ENCODE results near the gene TRIM71. TPM values are rescaled to one million over a fixed set of nuclear protein-coding genes. Genes with fewer than 3 reads are reported as not detected.

TRIM71 gene
- total and polyA plus RNA-seq, 7 experiments from 2014 or later: 0.20 TPM; not detected in 6

DNA sequence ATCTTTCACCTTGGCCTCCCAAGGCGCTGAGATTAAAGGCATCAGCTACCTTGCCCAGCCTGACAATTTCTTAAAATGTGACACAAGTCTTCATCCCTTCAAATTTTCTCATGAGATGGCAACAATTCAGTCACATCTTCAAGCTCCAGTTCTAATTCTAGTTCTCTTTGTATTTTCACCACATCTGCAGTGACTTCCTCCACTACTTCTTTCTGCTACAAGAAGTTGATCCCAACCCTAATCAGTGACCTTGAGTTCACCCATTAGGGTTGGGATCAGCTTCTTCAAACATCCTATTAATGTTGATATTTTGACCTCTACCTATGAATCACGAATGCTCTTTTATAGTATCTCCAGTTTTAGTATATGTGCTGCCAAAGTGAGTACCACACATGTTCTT lies 59.8 kb downstream of the TRIM71 start:
- ATAC-seq: no peak
- Histone ChIP-seq H3K27me3 (ENCODE audit: control insufficient read depth in 2 of 2, insufficient read depth in 2 of 2, low read length in 2 of 2) (no peaks in the 10 kb centered on the region), H3K4me1 (ENCODE audit: control insufficient read depth in 2 of 2, insufficient read depth in 2 of 2, low read length in 2 of 2) (no peaks in the 10 kb centered on the region), H3K9me3 (ENCODE audit: control insufficient read depth in 2 of 3, low read length in 3 of 3) (no peaks in the 10 kb centered on the region), H3K27ac (ENCODE audit: low read depth, low read length) (no peak overlapping the region), H3K36me3 (ENCODE audit: control insufficient read depth in 2 of 3, insufficient read depth in 3 of 3, low read length in 3 of 3) (no peaks in the 10 kb centered on the region), H3K4me3 (ENCODE audit: low read length) (no peak overlapping the region)
- no peak for DNase-seq
- H3K36me3 Mint-ChIP-seq: no peaks in the 10 kb centered on the region
- H3K27me3 Mint-ChIP-seq: peaks cover 0 to 49% (median 4%) of the 10 kb centered on the region in 5 donors
- intact Hi-C loops (cut with micrococcal nuclease): no loop called here
- peaks cover 0 to 6% (median 2%) of the 10 kb centered on the region in 7 donors for H3K4me1 Mint-ChIP-seq
- H3K27ac Mint-ChIP-seq: no peak overlapping the region
- POLR2A ChIA-PET: no interaction called here
- CTCF ChIA-PET: no interaction called here
- no peaks in the 10 kb centered on the region for H3K9me3 Mint-ChIP-seq
- H3K4me3 Mint-ChIP-seq: no peak overlapping the region

GRCh38 chr3:32880225-32880624 lies 62.4 kb downstream of the TRIM71 start:
- Mint-ChIP-seq H3K4me1 (peaks cover 0 to 21% (median 11%) of the 10 kb centered on the region in 7 donors), H3K27me3 (peaks cover 0 to 54% (median 4%) of the 10 kb centered on the region in 5 donors), H3K27ac (no peak overlapping the region), H3K9me3 (no peaks in the 10 kb centered on the region), H3K4me3 (no peak overlapping the region), H3K36me3 (no peaks in the 10 kb centered on the region)
- CTCF ChIA-PET: no interaction called here
- Histone ChIP-seq H3K36me3 (ENCODE audit: control insufficient read depth in 2 of 3, insufficient read depth in 3 of 3, low read length in 3 of 3) (no peaks in the 10 kb centered on the region), H3K4me3 (ENCODE audit: low read length) (no peak overlapping the region), H3K27me3 (ENCODE audit: control insufficient read depth in 2 of 2, insufficient read depth in 2 of 2, low read length in 2 of 2) (no peaks in the 10 kb centered on the region), H3K4me1 (ENCODE audit: control insufficient read depth in 2 of 2, insufficient read depth in 2 of 2, low read length in 2 of 2) (peaks cover 0 to 6% of the 10 kb centered on the region in 2 donors), H3K27ac (ENCODE audit: low read depth, low read length) (no peak overlapping the region), H3K9me3 (ENCODE audit: control insufficient read depth in 2 of 3, low read length in 3 of 3) (no peaks in the 10 kb centered on the region)
- POLR2A ChIA-PET: no interaction called here
- DNase-seq (no peak), ATAC-seq (no peak)
- intact Hi-C loops (cut with micrococcal nuclease): no loop called here

- ATAC-seq (no peak), DNase-seq (no peak)
- POLR2A ChIA-PET: no interaction called here
- no peaks in the 10 kb centered on the region for H3K9me3 Mint-ChIP-seq
- Histone ChIP-seq H3K36me3 (ENCODE audit: control insufficient read depth in 2 of 3, insufficient read depth in 3 of 3, low read length in 3 of 3) (no peaks in the 10 kb centered on the region), H3K27me3 (ENCODE audit: control insufficient read depth in 2 of 2, insufficient read depth in 2 of 2, low read length in 2 of 2) (no peaks in the 10 kb centered on the region), H3K4me3 (ENCODE audit: low read length) (no peak overlapping the region), H3K27ac (ENCODE audit: low read depth, low read length) (no peak overlapping the region), H3K9me3 (ENCODE audit: control insufficient read depth in 2 of 3, low read length in 3 of 3) (no peaks in the 10 kb centered on the region), H3K4me1 (ENCODE audit: control insufficient read depth in 2 of 2, insufficient read depth in 2 of 2, low read length in 2 of 2) (peaks cover 0 to 6% of the 10 kb centered on the region in 2 donors)
- peaks cover 0 to 21% (median 11%) of the 10 kb centered on the region in 7 donors for H3K4me1 Mint-ChIP-seq
- intact Hi-C loops (cut with micrococcal nuclease): no loop called here
- CTCF ChIA-PET: interaction anchor here (1.7 kb wide), 1 partner anchor 491 kb away, joined by 4 read pairs; no protein-coding TSS in a partner anchor
- H3K36me3 Mint-ChIP-seq: no peaks in the 10 kb centered on the region
- peaks cover 0 to 56% (median 4%) of the 10 kb centered on the region in 5 donors for H3K27me3 Mint-ChIP-seq
- no peak overlapping the region for H3K27ac Mint-ChIP-seq
- peak overlapping the region in 1 of 10 donors; percentile 29 for H3K4me3 Mint-ChIP-seq
These were observed 63.8 kb downstream of the TRIM71 start for GRCh38 chr3:32881624-32882023.

GRCh38 chr3:32882189-32882588 lies 64.4 kb downstream of the TRIM71 start:
- ChIA-PET CTCF (interaction anchor here (1.7 kb wide), 1 partner anchor 491 kb away, joined by 4 read pairs; no protein-coding TSS in a partner anchor), POLR2A (no interaction called here)
- ATAC-seq (no peak), DNase-seq (no peak)
- H3K27me3 ChIP-seq (ENCODE audit: control insufficient read depth in 2 of 2, insufficient read depth in 2 of 2, low read length in 2 of 2): no peaks in the 10 kb centered on the region
- H3K27me3 Mint-ChIP-seq: peaks cover 0 to 56% (median 4%) of the 10 kb centered on the region in 5 donors
- H3K27ac Mint-ChIP-seq: no peak overlapping the region
- no peaks in the 10 kb centered on the region for H3K36me3 ChIP-seq (ENCODE audit: control insufficient read depth in 2 of 3, insufficient read depth in 3 of 3, low read length in 3 of 3)
- no peaks in the 10 kb centered on the region for H3K9me3 Mint-ChIP-seq
- H3K9me3 ChIP-seq (ENCODE audit: control insufficient read depth in 2 of 3, low read length in 3 of 3): no peaks in the 10 kb centered on the region
- peaks cover 0 to 21% (median 11%) of the 10 kb centered on the region in 7 donors for H3K4me1 Mint-ChIP-seq
- peak overlapping the region in 1 of 10 donors; percentile 29 for H3K4me3 Mint-ChIP-seq
- intact Hi-C loops (cut with micrococcal nuclease): no loop called here
- no peak overlapping the region for H3K4me3 ChIP-seq (ENCODE audit: low read length)
- peaks cover 0 to 6% of the 10 kb centered on the region in 2 donors for H3K4me1 ChIP-seq (ENCODE audit: control insufficient read depth in 2 of 2, insufficient read depth in 2 of 2, low read length in 2 of 2)
- no peaks in the 10 kb centered on the region for H3K36me3 Mint-ChIP-seq
- no peak overlapping the region for H3K27ac ChIP-seq (ENCODE audit: low read depth, low read length)

- peak in 1 of 9 donors; percentile 29 for DNase-seq
- H3K27me3 ChIP-seq (ENCODE audit: control insufficient read depth in 2 of 2, insufficient read depth in 2 of 2, low read length in 2 of 2): no peaks in the 10 kb centered on the region
- no peaks in the 10 kb centered on the region for H3K9me3 Mint-ChIP-seq
These were observed 64.8 kb downstream of the TRIM71 start for GRCh38 chr3:32882603-32883025.

GRCh38 chr3:32883817-32884216 lies 66.0 kb downstream of the TRIM71 start:
- POLR2A ChIA-PET: no interaction called here
- Histone ChIP-seq H3K4me3 (ENCODE audit: low read length) (no peak overlapping the region), H3K27me3 (ENCODE audit: control insufficient read depth in 2 of 2, insufficient read depth in 2 of 2, low read length in 2 of 2) (no peaks in the 10 kb centered on the region), H3K36me3 (ENCODE audit: control insufficient read depth in 2 of 3, insufficient read depth in 3 of 3, low read length in 3 of 3) (no peaks in the 10 kb centered on the region), H3K9me3 (ENCODE audit: control insufficient read depth in 2 of 3, low read length in 3 of 3) (no peaks in the 10 kb centered on the region), H3K27ac (ENCODE audit: low read depth, low read length) (no peak overlapping the region), H3K4me1 (ENCODE audit: control insufficient read depth in 2 of 2, insufficient read depth in 2 of 2, low read length in 2 of 2) (peaks cover 0 to 6% of the 10 kb centered on the region in 2 donors)
- H3K4me1 Mint-ChIP-seq: peaks cover 0 to 21% (median 11%) of the 10 kb centered on the region in 7 donors
- intact Hi-C loops (cut with micrococcal nuclease): no loop called here
- no peak overlapping the region for H3K27ac Mint-ChIP-seq
- peaks cover 0 to 57% (median 0%) of the 10 kb centered on the region in 5 donors for H3K27me3 Mint-ChIP-seq
- no peak for DNase-seq
- H3K36me3 Mint-ChIP-seq: no peaks in the 10 kb centered on the region
- CTCF ChIA-PET: no interaction called here
- H3K9me3 Mint-ChIP-seq: no peaks in the 10 kb centered on the region
- H3K4me3 Mint-ChIP-seq: no peak overlapping the region
- ATAC-seq: no peak

More at GRCh38 chr3:32882603-32883025, 64.8 kb downstream of the TRIM71 start:
- Mint-ChIP-seq H3K4me3 (peak overlapping the region in 5 of 10 donors; percentile 22 to 48 (median 40)), H3K4me1 (peaks cover 0 to 21% (median 11%) of the 10 kb centered on the region in 7 donors), H3K27ac (peak overlapping the region in 4 of 9 donors; percentile 7 to 77 (median 34)), H3K36me3 (no peaks in the 10 kb centered on the region), H3K27me3 (peaks cover 0 to 57% (median 4%) of the 10 kb centered on the region in 5 donors)
- no peak overlapping the region for H3K27ac ChIP-seq (ENCODE audit: low read depth, low read length)
- intact Hi-C loops (cut with micrococcal nuclease): no loop called here
- ChIA-PET CTCF (interaction anchor here (1.7 kb wide), 1 partner anchor 490 kb away, joined by 4 read pairs; no protein-coding TSS in a partner anchor), POLR2A (no interaction called here)
- ATAC-seq: no peak
- H3K36me3 ChIP-seq (ENCODE audit: control insufficient read depth in 2 of 3, insufficient read depth in 3 of 3, low read length in 3 of 3): no peaks in the 10 kb centered on the region
- H3K9me3 ChIP-seq (ENCODE audit: control insufficient read depth in 2 of 3, low read length in 3 of 3): no peaks in the 10 kb centered on the region
- peaks cover 0 to 6% of the 10 kb centered on the region in 2 donors for H3K4me1 ChIP-seq (ENCODE audit: control insufficient read depth in 2 of 2, insufficient read depth in 2 of 2, low read length in 2 of 2)
- H3K4me3 ChIP-seq (ENCODE audit: low read length): no peak overlapping the region

- H3K27me3 ChIP-seq (ENCODE audit: control insufficient read depth in 2 of 2, insufficient read depth in 2 of 2, low read length in 2 of 2): no peaks in the 10 kb centered on the region
- DNase-seq (no peak), ATAC-seq (no peak)
- H3K4me1 Mint-ChIP-seq: peaks cover 0 to 21% (median 11%) of the 10 kb centered on the region in 7 donors
- H3K36me3 Mint-ChIP-seq: no peaks in the 10 kb centered on the region
- H3K4me3 Mint-ChIP-seq: no peak overlapping the region
- ChIA-PET POLR2A (no interaction called here), CTCF (no interaction called here)
- H3K4me1 ChIP-seq (ENCODE audit: control insufficient read depth in 2 of 2, insufficient read depth in 2 of 2, low read length in 2 of 2): peaks cover 0 to 6% of the 10 kb centered on the region in 2 donors
- no peak overlapping the region for H3K4me3 ChIP-seq (ENCODE audit: low read length)
- no peaks in the 10 kb centered on the region for H3K9me3 Mint-ChIP-seq
- intact Hi-C loops (cut with micrococcal nuclease): no loop called here
- peaks cover 0 to 55% (median 0%) of the 10 kb centered on the region in 5 donors for H3K27me3 Mint-ChIP-seq
- H3K9me3 ChIP-seq (ENCODE audit: control insufficient read depth in 2 of 3, low read length in 3 of 3): no peaks in the 10 kb centered on the region
- no peaks in the 10 kb centered on the region for H3K36me3 ChIP-seq (ENCODE audit: control insufficient read depth in 2 of 3, insufficient read depth in 3 of 3, low read length in 3 of 3)
- no peak overlapping the region for H3K27ac Mint-ChIP-seq
- no peak overlapping the region for H3K27ac ChIP-seq (ENCODE audit: low read depth, low read length)
These were observed 66.8 kb downstream of the TRIM71 start for GRCh38 chr3:32884591-32884990.
